ENCODE data around the gene ARL17A. TPM values are rescaled to one million over a fixed set of nuclear protein-coding genes. Genes with fewer than 3 reads are reported as not detected.
"Not testable (repeated sequence)": the region's sequence is repeated elsewhere in the genome, so short reads cannot be mapped to it uniquely, and the experiment has no call there.

ARL17A gene
- total RNA-seq: 40.0 and 57.2 TPM in 2 replicates

DNA sequence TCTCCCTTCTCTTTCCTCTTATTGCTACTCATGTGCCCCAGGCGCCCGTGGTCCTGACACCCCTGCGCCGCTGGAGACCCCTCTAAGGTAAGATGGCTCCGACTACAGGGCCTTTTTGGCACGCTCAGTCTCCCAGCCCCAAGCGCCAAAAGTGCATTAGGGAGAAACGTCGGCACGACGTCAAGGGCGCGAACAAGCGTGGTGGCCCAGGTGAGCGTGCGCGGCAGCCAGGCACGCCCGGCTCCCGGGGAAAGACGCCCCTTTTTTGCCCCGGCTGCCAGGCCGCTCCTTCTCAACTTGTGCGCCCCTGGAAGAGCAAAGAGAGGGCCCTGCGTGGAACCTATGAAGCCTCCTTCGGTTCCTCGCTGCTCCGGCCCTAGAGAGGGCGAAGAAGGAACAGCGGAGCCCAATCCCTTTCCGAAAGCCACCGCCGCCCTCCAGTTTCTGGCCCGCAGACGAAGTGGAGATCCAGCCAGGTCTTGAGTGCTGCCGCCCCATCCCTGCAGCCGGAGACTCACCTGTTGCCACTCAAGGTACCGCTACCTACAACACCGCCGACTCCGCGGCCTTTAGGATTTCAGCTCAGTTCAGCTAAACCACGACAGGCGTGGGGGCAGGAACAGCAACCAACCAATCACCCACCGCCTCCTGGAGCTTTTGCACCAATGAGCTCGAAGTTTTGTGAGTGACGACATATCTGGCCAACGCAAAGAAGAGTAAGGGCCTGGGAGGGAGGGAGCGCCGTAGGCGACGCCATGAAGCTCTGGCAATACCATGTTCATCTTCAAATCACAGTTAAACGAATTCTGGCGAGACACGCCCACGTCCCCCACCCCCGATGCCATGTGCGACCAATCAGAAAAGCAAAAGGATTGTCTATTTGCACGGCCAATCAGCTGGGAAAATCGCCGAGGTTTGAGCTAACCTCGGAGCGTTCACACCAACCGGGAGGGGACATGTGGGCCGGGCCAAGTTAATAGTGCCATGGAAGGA lies at the start of gene ARL17A:
TSS of gene ARL17A (minus strand) at position 609 of the 993 bp plus-strand sequence. CDS start 3,369 bp downstream, outside the sequence.
- H3K4me1 Mint-ChIP-seq; H3K9me3 Mint-ChIP-seq; POLR2A ChIA-PET; CTCF ChIA-PET; H3K27me3 Mint-ChIP-seq; intact Hi-C loops (cut with micrococcal nuclease); H3K4me3 Mint-ChIP-seq; H3K36me3 Mint-ChIP-seq (ENCODE audit: low read depth): not testable (repeated sequence)
- DNase-seq (peak; percentile 59), ATAC-seq (ENCODE audit: low read depth) (peak; percentile 89)
- H3K27ac Mint-ChIP-seq: peak within 1 kb of the TSS; percentile 41

DNA sequence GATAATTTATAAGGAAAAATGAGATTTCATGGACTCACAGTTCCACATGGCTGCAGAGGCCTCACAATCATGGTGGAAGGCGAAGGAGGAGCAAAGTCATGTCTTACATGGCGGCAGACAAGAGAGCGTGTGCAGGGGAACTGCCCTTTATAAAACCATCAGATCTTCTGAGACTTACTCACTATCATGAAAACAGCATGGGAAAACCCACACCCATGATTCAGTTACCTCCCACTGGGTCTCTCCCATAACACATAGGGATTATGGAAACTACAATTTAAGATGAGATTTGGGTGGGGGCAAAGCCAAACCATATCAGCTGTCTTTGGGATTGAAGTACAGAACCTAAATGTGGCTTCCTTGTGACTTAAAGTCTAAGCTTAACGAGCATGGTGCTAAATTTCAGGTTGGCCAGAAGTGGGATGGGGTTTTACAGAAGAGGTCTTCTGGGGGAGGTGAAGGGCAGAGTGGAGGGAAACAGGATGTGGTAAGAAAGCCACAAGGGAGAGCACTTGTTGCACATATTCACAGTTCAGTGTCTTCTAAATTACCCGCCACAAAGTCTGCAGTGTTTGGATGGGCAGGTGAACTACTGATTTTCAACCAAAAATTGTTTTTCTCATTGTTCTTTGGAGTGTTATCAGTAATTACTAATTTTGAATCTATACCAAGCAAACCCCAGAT lies 49.4 kb upstream of the ARL17A start:
- H3K27me3 Mint-ChIP-seq; H3K4me1 Mint-ChIP-seq; H3K36me3 Mint-ChIP-seq (ENCODE audit: low read depth); CTCF ChIA-PET; H3K9me3 Mint-ChIP-seq; intact Hi-C loops (cut with micrococcal nuclease); DNase-seq; H3K27ac Mint-ChIP-seq; H3K4me3 Mint-ChIP-seq; POLR2A ChIA-PET: not testable (repeated sequence)
- peak; percentile 98 for ATAC-seq (ENCODE audit: low read depth)

DNA sequence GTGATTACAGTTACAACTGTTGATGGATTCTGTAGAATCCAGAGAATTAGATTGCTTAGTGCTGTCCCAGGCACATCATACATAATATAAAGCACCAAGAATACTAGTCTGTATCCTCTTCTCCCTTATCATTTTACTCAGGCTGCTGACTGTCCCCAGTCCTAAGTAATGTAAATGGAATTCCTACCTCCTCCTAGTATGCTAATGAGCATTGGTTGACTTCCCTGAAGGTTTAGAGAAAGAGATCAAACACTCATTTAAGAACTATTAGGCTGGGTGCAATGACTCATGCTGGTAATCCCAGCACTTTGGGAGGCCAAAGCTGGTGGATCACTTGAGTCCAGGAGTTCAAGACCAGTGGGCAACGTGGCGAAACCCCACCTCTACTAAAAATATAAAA lies 48.0 kb upstream of the ARL17A start:
- not testable (repeated sequence) for H3K9me3 Mint-ChIP-seq, H3K4me3 Mint-ChIP-seq

DNA sequence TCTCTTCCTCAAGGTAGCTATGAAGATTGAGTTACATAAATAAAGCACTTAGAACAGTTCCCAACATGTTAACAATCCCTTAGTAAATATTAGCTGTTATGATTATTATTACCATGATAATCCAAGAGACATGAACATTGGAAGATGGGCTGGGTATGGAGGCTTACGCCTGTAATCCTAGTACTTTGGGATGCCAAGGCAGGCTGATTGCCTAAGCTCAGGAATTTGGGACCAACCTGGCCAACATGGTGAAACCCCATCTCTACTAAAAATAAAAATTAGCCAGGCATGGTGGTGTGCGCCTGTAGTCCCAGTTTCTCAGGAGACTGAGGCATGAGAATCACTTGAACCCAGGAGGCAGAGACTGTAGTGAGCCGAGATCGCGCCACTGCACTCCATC lies 45.2 kb upstream of the ARL17A start:
- H3K4me3 Mint-ChIP-seq; intact Hi-C loops (cut with micrococcal nuclease); H3K4me1 Mint-ChIP-seq; ATAC-seq (ENCODE audit: low read depth); POLR2A ChIA-PET; H3K27me3 Mint-ChIP-seq; CTCF ChIA-PET; H3K27ac Mint-ChIP-seq; H3K9me3 Mint-ChIP-seq; DNase-seq; H3K36me3 Mint-ChIP-seq (ENCODE audit: low read depth): not testable (repeated sequence)

More for the DNA sequence above, 48.0 kb upstream of the ARL17A start:
- CTCF ChIA-PET; DNase-seq; POLR2A ChIA-PET; H3K27me3 Mint-ChIP-seq; H3K4me1 Mint-ChIP-seq; intact Hi-C loops (cut with micrococcal nuclease); ATAC-seq (ENCODE audit: low read depth); H3K36me3 Mint-ChIP-seq (ENCODE audit: low read depth); H3K27ac Mint-ChIP-seq: not testable (repeated sequence)

DNA sequence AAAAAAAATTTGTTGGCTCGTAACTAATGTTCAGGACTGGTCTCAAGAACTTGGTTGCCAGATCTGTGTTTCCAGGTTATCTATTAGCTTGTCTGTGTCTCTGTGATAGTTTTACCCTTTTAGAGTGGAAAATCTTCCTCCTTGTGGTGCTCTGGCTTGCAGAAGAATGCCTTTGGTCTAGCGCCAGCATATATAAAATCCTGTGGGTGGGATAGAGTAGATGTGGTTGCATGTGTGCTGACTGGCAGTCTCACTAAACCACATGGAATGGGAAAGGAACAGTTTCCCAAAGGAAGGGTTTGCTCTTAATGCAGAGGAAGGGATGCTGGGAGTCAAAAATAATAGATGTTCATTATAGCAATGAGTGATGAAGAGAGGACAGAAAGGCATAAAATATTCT lies 44.3 kb upstream of the ARL17A start:
- H3K4me1 Mint-ChIP-seq; H3K36me3 Mint-ChIP-seq (ENCODE audit: low read depth): not testable (repeated sequence)

DNA sequence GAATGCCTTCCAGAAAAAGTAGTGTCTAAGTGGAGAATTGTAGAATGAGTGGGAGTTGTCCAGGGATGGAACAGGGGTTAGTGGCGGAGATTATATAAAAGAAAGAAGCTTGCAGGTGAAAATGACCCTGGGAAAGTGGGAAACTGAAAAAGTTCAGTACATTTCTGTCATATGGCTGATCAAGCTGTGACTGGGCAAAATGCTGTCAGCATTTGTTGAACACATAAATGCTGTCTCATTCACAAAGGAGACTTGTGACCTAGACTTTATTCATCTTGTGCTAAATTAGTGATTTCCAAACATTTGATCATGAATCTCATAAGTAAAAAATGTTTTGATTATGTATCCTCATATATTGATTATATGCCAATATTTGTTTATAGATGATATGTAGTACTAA lies 39.5 kb upstream of the ARL17A start:
- DNase-seq; H3K27me3 Mint-ChIP-seq; CTCF ChIA-PET; H3K9me3 Mint-ChIP-seq; ATAC-seq (ENCODE audit: low read depth); H3K27ac Mint-ChIP-seq; H3K4me3 Mint-ChIP-seq; H3K36me3 Mint-ChIP-seq (ENCODE audit: low read depth); POLR2A ChIA-PET; H3K4me1 Mint-ChIP-seq; intact Hi-C loops (cut with micrococcal nuclease): not testable (repeated sequence)

More for the DNA sequence above, 44.3 kb upstream of the ARL17A start:
- CTCF ChIA-PET; intact Hi-C loops (cut with micrococcal nuclease); ATAC-seq (ENCODE audit: low read depth); H3K27me3 Mint-ChIP-seq; POLR2A ChIA-PET; H3K9me3 Mint-ChIP-seq; DNase-seq; H3K27ac Mint-ChIP-seq; H3K4me3 Mint-ChIP-seq: not testable (repeated sequence)

DNA sequence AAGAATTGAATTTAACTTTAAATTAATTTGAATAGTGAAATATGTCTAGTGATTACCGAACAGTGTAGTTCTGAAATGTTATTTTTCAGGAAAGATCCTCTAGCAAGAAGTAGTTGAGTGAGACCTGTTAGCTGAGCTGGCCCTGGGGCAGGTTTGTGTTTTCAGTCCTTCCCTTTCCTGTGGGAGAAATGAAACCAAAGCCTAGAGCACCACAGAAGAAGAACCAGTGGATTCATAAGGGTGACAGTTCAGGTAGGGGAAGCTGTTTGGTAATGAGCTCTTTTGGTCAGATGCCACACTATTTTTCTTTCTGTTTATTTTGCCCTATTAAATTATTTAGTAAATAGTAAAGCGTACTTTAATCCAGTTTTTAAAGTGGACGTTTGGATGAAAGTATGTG lies 37.6 kb upstream of the ARL17A start:
- CTCF ChIA-PET; H3K27ac Mint-ChIP-seq; intact Hi-C loops (cut with micrococcal nuclease); DNase-seq; H3K4me1 Mint-ChIP-seq; POLR2A ChIA-PET; H3K27me3 Mint-ChIP-seq; H3K36me3 Mint-ChIP-seq (ENCODE audit: low read depth); H3K9me3 Mint-ChIP-seq; ATAC-seq (ENCODE audit: low read depth); H3K4me3 Mint-ChIP-seq: not testable (repeated sequence)

DNA sequence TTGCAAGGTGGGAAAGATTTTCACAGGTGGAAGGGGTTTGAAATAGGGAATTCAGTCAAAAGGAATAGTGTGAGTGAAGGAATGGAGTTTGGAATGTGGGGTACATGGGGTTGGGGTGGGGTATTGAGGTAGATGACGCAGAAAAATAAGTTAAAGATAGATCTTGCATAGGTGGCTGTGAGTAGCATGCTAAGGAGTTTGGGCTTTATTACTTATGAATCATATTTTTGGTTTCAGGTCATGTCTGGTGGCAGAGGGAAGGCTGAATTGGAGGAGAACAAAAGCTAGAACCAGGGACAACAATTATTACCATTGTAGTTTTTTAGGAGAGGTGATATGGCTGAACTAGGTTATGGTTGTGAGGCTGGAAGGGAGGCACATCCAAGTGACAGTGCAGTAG lies 34.4 kb upstream of the ARL17A start:
- H3K27ac Mint-ChIP-seq; CTCF ChIA-PET; H3K9me3 Mint-ChIP-seq; ATAC-seq (ENCODE audit: low read depth); DNase-seq; H3K36me3 Mint-ChIP-seq (ENCODE audit: low read depth); H3K4me3 Mint-ChIP-seq; H3K27me3 Mint-ChIP-seq; POLR2A ChIA-PET; intact Hi-C loops (cut with micrococcal nuclease); H3K4me1 Mint-ChIP-seq: not testable (repeated sequence)

DNA sequence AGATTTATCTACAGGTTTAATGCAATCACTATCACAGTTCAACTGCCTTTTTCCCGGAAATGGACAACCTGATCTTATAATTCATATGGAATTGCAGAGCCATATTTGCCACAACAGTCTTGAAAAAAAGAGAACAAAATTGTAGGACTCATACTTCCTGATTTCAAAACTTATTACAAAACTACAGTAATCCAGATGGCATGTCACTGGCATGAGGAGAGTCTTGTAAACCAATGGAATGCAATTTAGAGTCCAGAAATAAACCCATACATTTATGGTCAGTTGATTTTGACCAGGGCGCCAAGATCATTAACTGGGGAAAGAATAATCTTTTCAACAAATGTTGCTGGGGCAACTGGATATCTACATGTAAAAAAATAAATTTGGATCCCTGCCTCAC lies 31.8 kb upstream of the ARL17A start:
- CTCF ChIA-PET: not testable (repeated sequence)

DNA sequence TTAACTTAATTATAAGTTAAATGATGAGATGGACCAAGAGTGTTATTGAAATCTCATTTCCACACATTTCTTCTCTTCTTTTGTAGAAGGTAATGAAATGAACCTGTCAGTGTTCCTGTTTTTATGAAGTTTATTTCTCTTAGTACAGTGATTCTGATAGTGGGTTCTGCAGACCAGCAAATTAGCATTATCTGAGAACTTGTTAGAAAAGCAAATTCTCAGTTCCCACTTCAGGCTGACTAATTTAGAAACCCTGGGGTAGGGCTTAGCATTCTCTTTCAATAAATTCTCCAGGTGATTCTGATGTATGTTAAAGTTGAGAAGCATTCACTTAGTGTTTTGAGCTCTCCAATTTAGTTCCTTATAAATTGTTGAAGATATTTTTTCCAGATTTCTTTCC lies 23.6 kb upstream of the ARL17A start:
- intact Hi-C loops (cut with micrococcal nuclease); CTCF ChIA-PET; H3K9me3 Mint-ChIP-seq; H3K27ac Mint-ChIP-seq; DNase-seq; H3K27me3 Mint-ChIP-seq; H3K4me3 Mint-ChIP-seq; H3K36me3 Mint-ChIP-seq (ENCODE audit: low read depth); H3K4me1 Mint-ChIP-seq; POLR2A ChIA-PET: not testable (repeated sequence)
- ATAC-seq (ENCODE audit: low read depth): peak; percentile 98

More for the DNA sequence above, 31.8 kb upstream of the ARL17A start:
- H3K4me1 Mint-ChIP-seq; H3K27ac Mint-ChIP-seq; H3K4me3 Mint-ChIP-seq; intact Hi-C loops (cut with micrococcal nuclease); ATAC-seq (ENCODE audit: low read depth); H3K27me3 Mint-ChIP-seq; H3K36me3 Mint-ChIP-seq (ENCODE audit: low read depth); H3K9me3 Mint-ChIP-seq; POLR2A ChIA-PET; DNase-seq: not testable (repeated sequence)

DNA sequence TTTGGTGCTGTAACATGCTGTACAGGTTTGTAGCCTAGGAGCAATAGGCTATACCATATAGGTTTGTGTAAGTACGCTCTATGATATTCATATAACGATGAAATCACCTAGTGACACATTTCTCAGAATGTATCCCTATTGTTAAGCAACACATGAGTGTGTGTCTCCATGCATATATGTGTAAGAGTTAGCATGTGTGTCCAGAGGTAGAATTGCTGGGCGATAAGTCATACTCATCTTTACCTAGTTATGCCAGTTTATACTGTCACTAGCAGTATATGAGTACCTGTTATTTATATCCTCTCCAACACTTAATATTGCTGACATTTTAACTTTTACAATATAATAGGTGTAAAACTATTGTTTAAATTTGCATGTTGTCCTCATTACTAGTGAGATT lies 21.3 kb upstream of the ARL17A start:
- H3K27ac Mint-ChIP-seq; H3K27me3 Mint-ChIP-seq; CTCF ChIA-PET; H3K4me1 Mint-ChIP-seq; H3K9me3 Mint-ChIP-seq; ATAC-seq (ENCODE audit: low read depth); H3K4me3 Mint-ChIP-seq; intact Hi-C loops (cut with micrococcal nuclease); POLR2A ChIA-PET; H3K36me3 Mint-ChIP-seq (ENCODE audit: low read depth); DNase-seq: not testable (repeated sequence)

DNA sequence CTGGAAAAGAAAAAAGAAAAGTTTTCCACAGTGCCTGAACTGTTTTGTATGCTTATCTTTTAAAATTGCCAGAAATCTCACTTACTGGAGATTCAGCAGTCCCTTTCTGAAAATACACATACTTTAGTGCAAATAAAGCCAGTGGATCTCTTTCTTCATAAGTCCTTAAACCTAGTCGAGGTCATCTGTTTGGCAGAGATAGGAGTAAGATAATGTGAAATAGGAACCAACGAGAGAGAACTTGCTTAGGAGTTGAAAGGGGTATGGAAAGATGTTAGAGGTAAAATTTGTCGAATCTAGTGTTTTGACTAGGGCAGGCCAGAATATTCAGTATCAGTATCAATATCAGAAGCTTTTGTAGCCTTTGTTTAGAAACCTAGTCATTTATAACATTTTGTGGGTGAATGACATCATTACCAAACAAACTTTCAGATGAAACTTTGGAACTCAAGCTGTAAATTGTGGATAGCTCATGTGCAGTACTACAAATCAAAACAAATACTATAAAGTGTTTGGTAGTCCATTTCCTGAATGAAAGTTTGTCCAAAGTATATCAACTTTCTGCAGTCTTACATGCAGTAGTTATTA lies 18.9 kb upstream of the ARL17A start:
- H3K4me3 Mint-ChIP-seq; intact Hi-C loops (cut with micrococcal nuclease); H3K36me3 Mint-ChIP-seq (ENCODE audit: low read depth); DNase-seq; H3K27me3 Mint-ChIP-seq; POLR2A ChIA-PET; H3K9me3 Mint-ChIP-seq; H3K4me1 Mint-ChIP-seq; H3K27ac Mint-ChIP-seq; ATAC-seq (ENCODE audit: low read depth); CTCF ChIA-PET: not testable (repeated sequence)
